H9 (cell line): ENCODE results near the gene RNF114. TPM values are rescaled to one million over a fixed set of nuclear protein-coding genes. Genes with fewer than 3 reads are reported as not detected.

ENCODE experiments used
- DNase-seq: peaks from one replicate; pipeline ENCODE4 v3.0.0-alpha.2; 2017
- H2AFZ ChIP-seq: one replicate; pipeline ENCODE4 v1.6.1; 2013; ENCODE audit warnings: mild to moderate bottlenecking, low read length, control low read depth, moderate library complexity
- H2AK5ac ChIP-seq: 2 replicates; pipeline ENCODE4 v1.6.1; 2013; ENCODE audit warnings: low read length, control low read depth, mixed read lengths; ENCODE audit not compliant: insufficient read length
- H2BK120ac ChIP-seq: one replicate; pipeline ENCODE4 v1.6.1; 2013; ENCODE audit warnings: low read depth, mild to moderate bottlenecking, low read length, control low read depth, inconsistent platforms; ENCODE audit not compliant: poor library complexity, severe bottlenecking
- H2BK12ac ChIP-seq: 2 replicates; pipeline ENCODE4 v1.6.1; 2013; ENCODE audit warnings: low read length, control low read depth, mixed read lengths, low read depth; ENCODE audit not compliant: insufficient read length
- H2BK15ac ChIP-seq: 2 replicates; pipeline ENCODE4 v1.6.1; 2013; ENCODE audit warnings: low read depth, low read length, control low read depth
- H2BK20ac ChIP-seq: one replicate; pipeline ENCODE4 v1.6.1; 2013; ENCODE audit warnings: low read depth, mild to moderate bottlenecking, low read length, control low read depth, inconsistent platforms; ENCODE audit not compliant: poor library complexity, severe bottlenecking
- H2BK5ac ChIP-seq: 2 replicates; pipeline ENCODE4 v1.6.1; 2013; ENCODE audit warnings: low read length, control low read depth, mixed read lengths; ENCODE audit not compliant: insufficient read length
- H3K14ac ChIP-seq: 2 replicates; pipeline ENCODE4 v1.6.1; 2013; ENCODE audit warnings: low read length, control low read depth; ENCODE audit not compliant: insufficient read depth
- H3K18ac ChIP-seq: 2 replicates; pipeline ENCODE4 v1.6.1; 2013; ENCODE audit warnings: low read depth, mild to moderate bottlenecking, mixed read lengths, low read length, control low read depth; ENCODE audit not compliant: insufficient read length
- H3K23ac ChIP-seq: 2 replicates; pipeline ENCODE4 v1.6.1; 2013; ENCODE audit warnings: low read length, control low read depth, mixed read lengths, low read depth; ENCODE audit not compliant: insufficient read length
- H3K23me2 ChIP-seq: 2 replicates; pipeline ENCODE4 v1.6.1; 2013; ENCODE audit warnings: low read depth, mild to moderate bottlenecking, mixed read lengths, low read length, control low read depth; ENCODE audit not compliant: insufficient read length, poor library complexity, severe bottlenecking
- H3K27ac ChIP-seq: 2 replicates; pipeline ENCODE4 v1.5.1; 2013; ENCODE audit warnings: low read length, control low read depth, mixed read lengths, low read depth; ENCODE audit not compliant: insufficient read length
- H3K27me3 ChIP-seq: 2 replicates; pipeline ENCODE4 v1.6.1; 2013; ENCODE audit warnings: low read length, control low read depth, inconsistent platforms; ENCODE audit not compliant: insufficient read depth
- H3K4ac ChIP-seq: 2 replicates; pipeline ENCODE4 v1.6.1; 2013; ENCODE audit warnings: low read depth, mild to moderate bottlenecking, control low read depth, inconsistent platforms, low read length, moderate library complexity
- H3K4me1 ChIP-seq: 2 replicates; pipeline ENCODE4 v1.6.1; 2013; ENCODE audit warnings: low read length, control low read depth, inconsistent platforms; ENCODE audit not compliant: insufficient read depth
- H3K4me2 ChIP-seq: 2 replicates; pipeline ENCODE4 v1.6.1; 2013; ENCODE audit warnings: low read length, control low read depth, mixed read lengths; ENCODE audit not compliant: insufficient read length, insufficient read depth
- H3K56ac ChIP-seq: 2 replicates; pipeline ENCODE4 v1.6.1; 2013; ENCODE audit warnings: low read depth, mild to moderate bottlenecking, mixed read lengths, low read length, control low read depth; ENCODE audit not compliant: insufficient read length
- H3K79me1 ChIP-seq: 2 replicates; pipeline ENCODE4 v1.6.1; 2013; ENCODE audit warnings: low read depth, mild to moderate bottlenecking, moderate library complexity, low read length, control low read depth, inconsistent platforms; ENCODE audit not compliant: insufficient read depth, poor library complexity, severe bottlenecking
- H3K79me2 ChIP-seq: 2 replicates; pipeline ENCODE4 v1.6.1; 2013; ENCODE audit warnings: low read length, control low read depth, inconsistent platforms; ENCODE audit not compliant: insufficient read depth
- H3K9ac ChIP-seq: 2 replicates; pipeline ENCODE4 v1.6.1; 2013; ENCODE audit warnings: low read length, control low read depth, mixed read lengths; ENCODE audit not compliant: insufficient read length; ENCODE audit errors: extremely low read depth
- H3K9me3 ChIP-seq: one replicate; pipeline ENCODE4 v1.6.1; 2013; ENCODE audit warnings: low read depth, low read length, inconsistent platforms; ENCODE audit not compliant: control insufficient read depth
- H3T11ph ChIP-seq: one replicate; pipeline ENCODE4 v1.6.1; 2013; ENCODE audit warnings: mild to moderate bottlenecking, low read length, control low read depth, inconsistent platforms
- H4K20me1 ChIP-seq: one replicate; pipeline ENCODE4 v1.6.1; 2013; ENCODE audit not compliant: control insufficient read depth, insufficient read length, insufficient read depth
- H4K5ac ChIP-seq: 2 replicates; pipeline ENCODE4 v1.6.1; 2013; ENCODE audit warnings: low read depth, mild to moderate bottlenecking, mixed read lengths, low read length, control low read depth; ENCODE audit not compliant: insufficient read length
- H4K8ac ChIP-seq: replicated peaks from 2 replicates; pipeline ENCODE4 v1.6.1; 2013; ENCODE audit warnings: low read length, control low read depth, mixed read lengths, low read depth; ENCODE audit not compliant: insufficient read length
- H4K91ac ChIP-seq: 2 replicates; pipeline ENCODE4 v1.6.1; 2013; ENCODE audit warnings: low read depth, mild to moderate bottlenecking, moderate library complexity, mixed read lengths, low read length, control low read depth; ENCODE audit not compliant: insufficient read length
- H3K27ac Mint-ChIP-seq, 3 experiments: 2 replicates in 2 of 3; 3 replicates in 1 of 3; pipeline ENCODE4 v1.8.0; 2020 to 2021; ENCODE audit warnings: mixed read lengths in 3 of 3, mild to moderate bottlenecking in 1 of 3, moderate library complexity in 1 of 3
- H3K27me3 Mint-ChIP-seq: 2 replicates; pipeline ENCODE4 v1.8.0; 2021; ENCODE audit warnings: low read depth, mild to moderate bottlenecking, moderate library complexity, mixed read lengths
- H3K36me3 Mint-ChIP-seq, 3 experiments: 2 replicates in 2 of 3; 3 replicates in 1 of 3; pipeline ENCODE4 v1.8.0; 2020 to 2021; ENCODE audit warnings: low read depth in 3 of 3, mixed read lengths in 3 of 3; ENCODE audit not compliant: insufficient read depth in 1 of 3
- H3K4me1 Mint-ChIP-seq, 2 experiments: 2 replicates each; pipeline ENCODE4 v1.8.0; 2020; ENCODE audit warnings: mixed read lengths in 2 of 2
- H3K4me3 Mint-ChIP-seq, 2 experiments: 2 replicates in 1 of 2; 3 replicates in 1 of 2; pipeline ENCODE4 v1.8.0; 2020 to 2021; ENCODE audit warnings: mild to moderate bottlenecking in 2 of 2, mixed read lengths in 2 of 2, moderate library complexity in 1 of 2
- H3K9me3 Mint-ChIP-seq, 2 experiments: 2 replicates in 1 of 2; 3 replicates in 1 of 2; pipeline ENCODE4 v1.8.0; 2020; ENCODE audit warnings: mild to moderate bottlenecking in 2 of 2, mixed read lengths in 2 of 2, moderate library complexity in 1 of 2
- CTCF ChIP-seq: fragments of 200-600 bp; sonication (generic); conservative IDR thresholded peaks from 3 replicates; pipeline ENCODE4 v1.8.0; 2021; ENCODE audit warnings: antibody characterized with exemption, mild to moderate bottlenecking
- WGBS: extraction: QIAGEN DNeasy Blood & Tissue Kit; methylation state at CpG from one replicate; pipeline ENCODE4 v1.1.7; 2013; ENCODE audit warnings: missing lambda C conversion rate, low lambda C conversion rate, mixed read lengths; ENCODE audit not compliant: insufficient read length; ENCODE audit errors: extremely low coverage; 5-methylcytosine and 5-hydroxymethylcytosine counted together
- total RNA-seq: library from RNA; stranded (reverse); gene quantifications from 2 replicates; pipeline ENCODE4 v1.2.1, GENCODE V29; 2021

Gene RNF114
- total RNA-seq, 1 experiment from 2014 or later = 75.5 TPM

- TF ChIP-seq CTCF = no peak
- H3K9me3 ChIP-seq = no peaks in the 10 kb centered on the region
- H3K79me2 ChIP-seq = no peaks in the 10 kb centered on the region
- no peak overlapping the region for H2BK15ac ChIP-seq
- H2BK5ac ChIP-seq = no peak overlapping the region
- H3K23ac ChIP-seq = no peak overlapping the region
- H2BK20ac ChIP-seq = no peak overlapping the region
- H3K14ac ChIP-seq = peak overlapping the region; percentile 24; the same call in 1 of the 2 replicates
- H3K4me1 ChIP-seq = no peaks in the 10 kb centered on the region
- DNase-seq = no peak
- no peak overlapping the region for H2BK120ac ChIP-seq
- no peak overlapping the region for H4K8ac ChIP-seq
- WGBS = no CpG with 5 or more reads among the region's 13 CpGs
- H2AK5ac ChIP-seq = no peak overlapping the region
- H2BK12ac ChIP-seq = no peak overlapping the region
- H3K9ac ChIP-seq = no peak overlapping the region
- H2AFZ ChIP-seq = no peak overlapping the region
- Mint-ChIP-seq H3K4me3 (no peak overlapping the region), H3K9me3 (no peaks in the 10 kb centered on the region), H3K4me1 (peaks cover 26 to 44% of the 10 kb centered on the region in 2 experiments), H3K27me3 (peaks cover 1% of the 10 kb centered on the region), H3K27ac (peak overlapping the region in 1 of 3 experiments; percentile 44; a peak in 1 of 7 replicates), H3K36me3 (peaks cover 3 to 10% (median 3%) of the 10 kb centered on the region in 3 experiments; a peak in 4 of 7 replicates)
- H3K4me2 ChIP-seq = no peak overlapping the region
- no peak overlapping the region for H3T11ph ChIP-seq
- no peaks in the 10 kb centered on the region for H3K23me2 ChIP-seq
- no peaks in the 10 kb centered on the region for H4K20me1 ChIP-seq
- no peak overlapping the region for H3K4ac ChIP-seq
- H4K5ac ChIP-seq = no peak overlapping the region
- H3K79me1 ChIP-seq = no peaks in the 10 kb centered on the region
- H4K91ac ChIP-seq = no peak overlapping the region
- no peak overlapping the region for H3K27ac ChIP-seq
- H3K18ac ChIP-seq = no peak overlapping the region
- no peaks in the 10 kb centered on the region for H3K27me3 ChIP-seq
- H3K56ac ChIP-seq = no peak overlapping the region
Observed at GRCh38 chr20:49891476-49892110, 44.6 kb upstream of the RNF114 start.
